HepG2 (cell line): ENCODE results near the gene RNF213. TPM values are rescaled to one million over a fixed set of nuclear protein-coding genes. Genes with fewer than 3 reads are reported as not detected.

Source experiments
- ATAC-seq: fragments of 200-7000 bp; cut with Tn5 transposase; 3 replicates; pipeline ENCODE4 v1.9.1; 2020; ENCODE audit warnings: mild to moderate bottlenecking, moderate library complexity
- BruUV-seq: library from RNA; stranded (reverse); fragments of 400-500 nt; replicated peaks from 2 replicates; lab custom pipeline; 2021; lab: Mats Ljungman, UMichigan
- CTCF ChIA-PET: fragments of 300-600 bp; formaldehyde crosslinking; extraction: SDS; loops from one replicate; lab custom pipeline; 2021; ENCODE audit warnings: low total read pairs, inconsistent platforms, low intra/inter-chr PET ratio; lab: Yijun Ruan, JAX
- POLR2A ChIA-PET: fragments of 350-600 bp; sonication (Branson Sonifier 250); formaldehyde crosslinking; loops from one replicate; lab custom pipeline; 2020; ENCODE audit warnings: antibody characterized with exemption, inconsistent platforms; lab: Yijun Ruan, JAX
- DNase-seq: peaks from one replicate; pipeline ENCODE4 v3.0.0-alpha.2; 2015; ENCODE audit warnings: low spot score
- FAIRE-seq: peaks from 3 replicates; lab custom pipeline; 2011; peaks lifted over from hg19 to GRCh38; lab: Jason Lieb, UNC
- H2AFZ ChIP-seq: one replicate; pipeline ENCODE4 v1.6.1; 2011; ENCODE audit warnings: low read length, inconsistent platforms
- H3K27ac ChIP-seq: fragments of 300-600 bp; 3 replicates; pipeline ENCODE4 v1.8.0; 2011; ENCODE audit warnings: mixed run types, mild to moderate bottlenecking, mixed read lengths, low read length, inconsistent platforms; ENCODE audit not compliant: insufficient read depth; ENCODE audit errors: extremely low read length
- H3K27me3 ChIP-seq, 2 experiments: fragments of 200-600 bp in 1 of 2; 2 replicates in 1 of 2; 3 replicates in 1 of 2; pipeline versions ENCODE4 v1.6.0 to v1.8.0; 2011; ENCODE audit warnings: low read length in 2 of 2, mild to moderate bottlenecking in 2 of 2, moderate library complexity in 2 of 2, inconsistent platforms in 1 of 2; ENCODE audit not compliant: insufficient read depth in 2 of 2, control insufficient read depth in 1 of 2
- H3K36me3 ChIP-seq, 2 experiments: fragments of 200-600 bp in 1 of 2; replicated peaks in 1 of 2; 2 replicates in 1 of 2; 3 replicates in 1 of 2; pipeline versions ENCODE4 v1.5.1 to v1.8.0; 2011; ENCODE audit warnings: low read length in 2 of 2, inconsistent platforms in 1 of 2; ENCODE audit not compliant: insufficient read depth in 2 of 2, control insufficient read depth in 1 of 2
- H3K4me1 ChIP-seq: 2 replicates; pipeline ENCODE4 v1.5.1; 2012; ENCODE audit warnings: low read length, inconsistent platforms; ENCODE audit not compliant: insufficient read depth
- H3K4me2 ChIP-seq: 2 replicates; pipeline ENCODE4 v1.6.0; 2011; ENCODE audit warnings: low read depth, low read length, inconsistent platforms
- H3K4me3 ChIP-seq, 3 experiments: fragments of 200-600 bp in 1 of 3; sonication (generic), shearing (Covaris generic) in 1 of 3; replicated peaks in 1 of 3; 2 replicates each; pipeline ENCODE4 v1.5.1; 2011 to 2016; ENCODE audit warnings: low read length in 3 of 3, inconsistent platforms in 2 of 3, low read depth in 2 of 3, mild to moderate bottlenecking in 2 of 3, control low read depth in 1 of 3, mixed read lengths in 1 of 3; ENCODE audit not compliant: insufficient read depth in 1 of 3
- H3K79me2 ChIP-seq: one replicate; pipeline ENCODE4 v1.6.1; 2011; ENCODE audit warnings: low read length, inconsistent platforms; ENCODE audit not compliant: insufficient read depth
- H3K9ac ChIP-seq: 2 replicates; pipeline ENCODE4 v1.6.0; 2011; ENCODE audit warnings: mild to moderate bottlenecking, low read depth, low read length, inconsistent platforms; ENCODE audit not compliant: insufficient read depth
- H3K9me3 ChIP-seq: 2 replicates; pipeline ENCODE4 v1.5.1; 2012; ENCODE audit warnings: mild to moderate bottlenecking, low read length
- H4K20me1 ChIP-seq: 2 replicates; pipeline ENCODE4 v1.6.0; 2011; ENCODE audit warnings: inconsistent platforms, mild to moderate bottlenecking, low read length, moderate library complexity; ENCODE audit not compliant: insufficient read depth
- DPF2 ChIP-seq: sonication (generic); formaldehyde crosslinking; IDR thresholded peaks from 2 replicates; pipeline ENCODE4 v1.4.0; 2020; ENCODE audit warnings: mild to moderate bottlenecking, low read depth, missing genetic modification reagents, borderline replicate concordance
- NBN ChIP-seq: fragments of 450-650 bp; conservative IDR thresholded peaks from 2 replicates; pipeline ENCODE4 v1.6.1; 2017
- ZNF569 ChIP-seq: sonication (generic); formaldehyde crosslinking; IDR thresholded peaks from 2 replicates; pipeline ENCODE4 v1.5.0; 2020; ENCODE audit warnings: mild to moderate bottlenecking, missing genetic modification reagents, moderate library complexity, borderline replicate concordance
- ZNF652 ChIP-seq: IDR thresholded peaks from 2 replicates; pipeline ENCODE4 v1.6.1; 2016; ENCODE audit warnings: low read depth, borderline replicate concordance
- WGBS: methylation state at CpG from one replicate; pipeline ENCODE4 v1.1.6; 2017; ENCODE audit warnings: low lambda C conversion rate; 5-methylcytosine and 5-hydroxymethylcytosine counted together
- in situ Hi-C: cut with HindIII; loops from 2 replicates; pipeline ENCODE4 v1.10.0; 2017; ENCODE audit warnings: low pct_unique_long_range_greater_than_20kb; ENCODE audit not compliant: extremely low pct_ligation_motif_present
- intact Hi-C: fragments of 100-400 bp; cut with micrococcal nuclease; formaldehyde crosslinking; loops from one replicate; pipeline ENCODE4 v1.10.0; 2022; ENCODE audit not compliant: unreplicated experiment
- polyA plus RNA-seq, 8 experiments: library from polyadenylated mRNA; depleted of rRNA in 3 of 8; stranded (reverse) in 7 of 8; unstranded in 1 of 8; fragments of >200 nt; fragmentation: Illumina TruSeq in 4 of 8; extraction: Trizol in 4 of 8; gene quantifications; 2 replicates each; pipeline versions ENCODE4 v1.2.1 to v1.2.3, GENCODE V29; 2011 to 2016; ENCODE audit warnings: low read depth in 4 of 8, missing spikeins in 1 of 8, mixed read lengths in 1 of 8; ENCODE audit not compliant: insufficient read depth in 1 of 8
- total RNA-seq, 5 experiments: library from RNA; depleted of rRNA; stranded (reverse); fragments of >200 nt; fragmentation: Illumina TruSeq; extraction: Trizol; gene quantifications; 2 replicates each; pipeline ENCODE4 v1.2.3, GENCODE V29; 2016; ENCODE audit warnings: low read depth in 1 of 5
- TF ChIP-seq, protein P1 (sequence below): sonication (generic); formaldehyde crosslinking; conservative IDR thresholded peaks from 2 replicates; pipeline ENCODE4 v1.8.1; 2023; ENCODE audit warnings: missing genetic modification reagents
- TF ChIP-seq, protein P2 (sequence below): sonication (generic); formaldehyde crosslinking; IDR thresholded peaks from 2 replicates; pipeline ENCODE4 v1.5.1; 2020; ENCODE audit warnings: missing genetic modification reagents, mild to moderate bottlenecking, borderline replicate concordance
- TF ChIP-seq, protein P3 (sequence below): sonication (generic); formaldehyde crosslinking; IDR thresholded peaks from 2 replicates; pipeline ENCODE4 v1.5.1; 2020; ENCODE audit warnings: missing genetic modification reagents, mild to moderate bottlenecking, borderline replicate concordance
- TF ChIP-seq, protein P4 (sequence below): sonication (generic); formaldehyde crosslinking; IDR thresholded peaks from 2 replicates; pipeline ENCODE4 v1.5.1; 2020; ENCODE audit warnings: mild to moderate bottlenecking, missing genetic modification reagents, moderate library complexity
- TF ChIP-seq, protein P5 (sequence below): sonication (generic); formaldehyde crosslinking; IDR thresholded peaks from 2 replicates; pipeline ENCODE4 v1.4.0; 2020; ENCODE audit warnings: missing genetic modification reagents

Gene RNF213
- total and polyA plus RNA-seq, 2 of the 13 experiments (the other 11 are each of a cell fraction or from before 2014, with no cell fraction given) = 38.6 to 38.7 TPM

DNA sequence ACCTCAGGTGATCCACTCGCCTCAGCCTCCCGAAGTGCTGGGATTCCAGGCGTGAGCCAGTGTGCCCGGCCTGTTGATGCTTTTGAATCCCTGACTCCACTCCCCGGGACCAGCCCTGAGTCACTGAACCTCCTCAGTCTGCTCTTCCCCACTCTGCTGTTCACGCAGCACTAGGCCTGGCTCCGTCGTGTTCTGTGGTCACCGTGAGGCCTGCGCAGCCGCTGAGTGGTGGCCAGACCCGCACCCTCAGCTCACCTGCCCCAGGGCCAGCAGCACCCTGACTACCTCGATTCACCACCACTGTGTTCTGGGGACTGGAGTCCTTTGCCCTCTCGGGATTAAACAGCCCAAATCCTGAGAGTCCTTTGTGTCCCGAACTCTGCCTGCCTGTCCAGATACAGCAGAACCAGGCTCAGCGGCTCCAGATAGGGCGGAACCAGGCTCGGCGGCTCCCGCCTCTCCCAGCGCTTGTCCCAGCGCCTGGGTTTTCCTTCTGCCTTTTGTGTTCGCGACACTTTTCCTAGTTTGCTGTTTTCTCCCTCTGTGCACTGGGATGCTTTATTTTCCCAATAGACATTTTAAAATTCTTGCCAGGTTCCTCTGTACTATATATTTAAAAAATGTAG, 95.7 kb downstream of the RNF213 start (continued):
- TF ChIP-seq, protein P1, sequence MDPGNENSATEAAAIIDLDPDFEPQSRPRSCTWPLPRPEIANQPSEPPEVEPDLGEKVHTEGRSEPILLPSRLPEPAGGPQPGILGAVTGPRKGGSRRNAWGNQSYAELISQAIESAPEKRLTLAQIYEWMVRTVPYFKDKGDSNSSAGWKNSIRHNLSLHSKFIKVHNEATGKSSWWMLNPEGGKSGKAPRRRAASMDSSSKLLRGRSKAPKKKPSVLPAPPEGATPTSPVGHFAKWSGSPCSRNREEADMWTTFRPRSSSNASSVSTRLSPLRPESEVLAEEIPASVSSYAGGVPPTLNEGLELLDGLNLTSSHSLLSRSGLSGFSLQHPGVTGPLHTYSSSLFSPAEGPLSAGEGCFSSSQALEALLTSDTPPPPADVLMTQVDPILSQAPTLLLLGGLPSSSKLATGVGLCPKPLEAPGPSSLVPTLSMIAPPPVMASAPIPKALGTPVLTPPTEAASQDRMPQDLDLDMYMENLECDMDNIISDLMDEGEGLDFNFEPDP = no peak
- TF ChIP-seq NBN (no peak), ZNF569 (CRISPR knock-in tag) (no peak), ZNF652 (no peak)

DNA sequence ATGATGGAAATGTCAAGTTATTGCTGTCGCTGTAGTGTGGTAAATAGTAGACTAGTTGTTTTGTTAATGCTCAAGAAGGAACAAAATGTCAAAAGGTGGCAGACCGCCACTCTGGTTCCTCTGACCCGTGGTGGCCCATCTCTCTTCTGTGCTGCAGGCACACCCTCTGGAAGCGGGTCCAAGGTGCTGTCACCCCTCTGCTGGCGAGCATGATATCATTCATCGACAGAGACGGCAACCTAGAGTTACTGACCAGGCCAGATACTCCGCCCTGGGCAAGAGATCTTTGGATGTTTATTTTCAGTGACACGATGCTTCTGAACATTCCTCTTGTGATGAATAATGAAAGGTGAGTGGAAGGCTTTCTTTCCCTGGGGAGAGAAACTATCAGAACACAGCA, 97.5 kb downstream of the RNF213 start:
- ChIA-PET CTCF (no interaction called here), POLR2A (no interaction called here)
- no peaks in the 10 kb centered on the region for H4K20me1 ChIP-seq
- H3K27me3 ChIP-seq = no peaks in the 10 kb centered on the region
- no peak overlapping the region for H3K9ac ChIP-seq
- DNase-seq = no peak
- no peaks in the 10 kb centered on the region for H3K79me2 ChIP-seq
- TF ChIP-seq, protein P2, sequence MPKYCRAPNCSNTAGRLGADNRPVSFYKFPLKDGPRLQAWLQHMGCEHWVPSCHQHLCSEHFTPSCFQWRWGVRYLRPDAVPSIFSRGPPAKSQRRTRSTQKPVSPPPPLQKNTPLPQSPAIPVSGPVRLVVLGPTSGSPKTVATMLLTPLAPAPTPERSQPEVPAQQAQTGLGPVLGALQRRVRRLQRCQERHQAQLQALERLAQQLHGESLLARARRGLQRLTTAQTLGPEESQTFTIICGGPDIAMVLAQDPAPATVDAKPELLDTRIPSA (CRISPR knock-in tag) = no peak
- TF ChIP-seq, protein P3, sequence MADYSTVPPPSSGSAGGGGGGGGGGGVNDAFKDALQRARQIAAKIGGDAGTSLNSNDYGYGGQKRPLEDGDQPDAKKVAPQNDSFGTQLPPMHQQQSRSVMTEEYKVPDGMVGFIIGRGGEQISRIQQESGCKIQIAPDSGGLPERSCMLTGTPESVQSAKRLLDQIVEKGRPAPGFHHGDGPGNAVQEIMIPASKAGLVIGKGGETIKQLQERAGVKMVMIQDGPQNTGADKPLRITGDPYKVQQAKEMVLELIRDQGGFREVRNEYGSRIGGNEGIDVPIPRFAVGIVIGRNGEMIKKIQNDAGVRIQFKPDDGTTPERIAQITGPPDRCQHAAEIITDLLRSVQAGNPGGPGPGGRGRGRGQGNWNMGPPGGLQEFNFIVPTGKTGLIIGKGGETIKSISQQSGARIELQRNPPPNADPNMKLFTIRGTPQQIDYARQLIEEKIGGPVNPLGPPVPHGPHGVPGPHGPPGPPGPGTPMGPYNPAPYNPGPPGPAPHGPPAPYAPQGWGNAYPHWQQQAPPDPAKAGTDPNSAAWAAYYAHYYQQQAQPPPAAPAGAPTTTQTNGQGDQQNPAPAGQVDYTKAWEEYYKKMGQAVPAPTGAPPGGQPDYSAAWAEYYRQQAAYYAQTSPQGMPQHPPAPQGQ (CRISPR knock-in tag) = no peak
- TF ChIP-seq, protein P4, sequence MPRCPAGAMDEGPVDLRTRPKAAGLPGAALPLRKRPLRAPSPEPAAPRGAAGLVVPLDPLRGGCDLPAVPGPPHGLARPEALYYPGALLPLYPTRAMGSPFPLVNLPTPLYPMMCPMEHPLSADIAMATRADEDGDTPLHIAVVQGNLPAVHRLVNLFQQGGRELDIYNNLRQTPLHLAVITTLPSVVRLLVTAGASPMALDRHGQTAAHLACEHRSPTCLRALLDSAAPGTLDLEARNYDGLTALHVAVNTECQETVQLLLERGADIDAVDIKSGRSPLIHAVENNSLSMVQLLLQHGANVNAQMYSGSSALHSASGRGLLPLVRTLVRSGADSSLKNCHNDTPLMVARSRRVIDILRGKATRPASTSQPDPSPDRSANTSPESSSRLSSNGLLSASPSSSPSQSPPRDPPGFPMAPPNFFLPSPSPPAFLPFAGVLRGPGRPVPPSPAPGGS = no peak
- TF ChIP-seq, protein P5, sequence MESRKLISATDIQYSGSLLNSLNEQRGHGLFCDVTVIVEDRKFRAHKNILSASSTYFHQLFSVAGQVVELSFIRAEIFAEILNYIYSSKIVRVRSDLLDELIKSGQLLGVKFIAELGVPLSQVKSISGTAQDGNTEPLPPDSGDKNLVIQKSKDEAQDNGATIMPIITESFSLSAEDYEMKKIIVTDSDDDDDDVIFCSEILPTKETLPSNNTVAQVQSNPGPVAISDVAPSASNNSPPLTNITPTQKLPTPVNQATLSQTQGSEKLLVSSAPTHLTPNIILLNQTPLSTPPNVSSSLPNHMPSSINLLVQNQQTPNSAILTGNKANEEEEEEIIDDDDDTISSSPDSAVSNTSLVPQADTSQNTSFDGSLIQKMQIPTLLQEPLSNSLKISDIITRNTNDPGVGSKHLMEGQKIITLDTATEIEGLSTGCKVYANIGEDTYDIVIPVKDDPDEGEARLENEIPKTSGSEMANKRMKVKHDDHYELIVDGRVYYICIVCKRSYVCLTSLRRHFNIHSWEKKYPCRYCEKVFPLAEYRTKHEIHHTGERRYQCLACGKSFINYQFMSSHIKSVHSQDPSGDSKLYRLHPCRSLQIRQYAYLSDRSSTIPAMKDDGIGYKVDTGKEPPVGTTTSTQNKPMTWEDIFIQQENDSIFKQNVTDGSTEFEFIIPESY (CRISPR knock-in tag) = 0 out of 2 replicates have a peak, but pooled peaks have one; percentile 24
- TF ChIP-seq DPF2 = no peak
- 97% methylated on average over 9 of the region's 9 CpGs for WGBS
- H3K36me3 ChIP-seq = peaks cover 35 to 63% of the 10 kb centered on the region in 2 experiments
- no peak for ATAC-seq
- in situ Hi-C loops (no loop called here), intact Hi-C loops (no loop called here)
- FAIRE-seq = no peak
- no peak overlapping the region for H3K27ac ChIP-seq
- BruUV-seq = no TSS peak
- no peak overlapping the region for H2AFZ ChIP-seq
- no peaks in the 10 kb centered on the region for H3K4me1 ChIP-seq
- no peak overlapping the region for H3K4me2 ChIP-seq
- no peaks in the 10 kb centered on the region; the same call in 1 of the 2 replicates for H3K9me3 ChIP-seq
- no peak overlapping the region for H3K4me3 ChIP-seq
